GM20000 (cell line): Measurements from ENCODE around the gene TBXA2R.
"Not testable (repeated sequence)": the region's sequence is repeated elsewhere in the genome, so short reads cannot be mapped to it uniquely, and the experiment has no call there.

Experiments used
- DNase-seq: peaks from one replicate; pipeline ENCODE4 v3.0.0; 2012; ENCODE audit warnings: low spot score
- TF ChIP-seq, protein P1 (sequence below): IDR thresholded peaks from 2 replicates; pipeline ENCODE4 v1.5.1; 2012; ENCODE audit warnings: mild to moderate bottlenecking, control low read depth; ENCODE audit errors: extremely low read depth, missing control alignments

Gene TBXA2R

GRCh38 chr19:3573858-3574637, 32.6 kb downstream of the TBXA2R start:
- TF ChIP-seq, protein P1, sequence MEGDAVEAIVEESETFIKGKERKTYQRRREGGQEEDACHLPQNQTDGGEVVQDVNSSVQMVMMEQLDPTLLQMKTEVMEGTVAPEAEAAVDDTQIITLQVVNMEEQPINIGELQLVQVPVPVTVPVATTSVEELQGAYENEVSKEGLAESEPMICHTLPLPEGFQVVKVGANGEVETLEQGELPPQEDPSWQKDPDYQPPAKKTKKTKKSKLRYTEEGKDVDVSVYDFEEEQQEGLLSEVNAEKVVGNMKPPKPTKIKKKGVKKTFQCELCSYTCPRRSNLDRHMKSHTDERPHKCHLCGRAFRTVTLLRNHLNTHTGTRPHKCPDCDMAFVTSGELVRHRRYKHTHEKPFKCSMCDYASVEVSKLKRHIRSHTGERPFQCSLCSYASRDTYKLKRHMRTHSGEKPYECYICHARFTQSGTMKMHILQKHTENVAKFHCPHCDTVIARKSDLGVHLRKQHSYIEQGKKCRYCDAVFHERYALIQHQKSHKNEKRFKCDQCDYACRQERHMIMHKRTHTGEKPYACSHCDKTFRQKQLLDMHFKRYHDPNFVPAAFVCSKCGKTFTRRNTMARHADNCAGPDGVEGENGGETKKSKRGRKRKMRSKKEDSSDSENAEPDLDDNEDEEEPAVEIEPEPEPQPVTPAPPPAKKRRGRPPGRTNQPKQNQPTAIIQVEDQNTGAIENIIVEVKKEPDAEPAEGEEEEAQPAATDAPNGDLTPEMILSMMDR, result no peak
- DNase-seq, result peak; percentile 94

DNA sequence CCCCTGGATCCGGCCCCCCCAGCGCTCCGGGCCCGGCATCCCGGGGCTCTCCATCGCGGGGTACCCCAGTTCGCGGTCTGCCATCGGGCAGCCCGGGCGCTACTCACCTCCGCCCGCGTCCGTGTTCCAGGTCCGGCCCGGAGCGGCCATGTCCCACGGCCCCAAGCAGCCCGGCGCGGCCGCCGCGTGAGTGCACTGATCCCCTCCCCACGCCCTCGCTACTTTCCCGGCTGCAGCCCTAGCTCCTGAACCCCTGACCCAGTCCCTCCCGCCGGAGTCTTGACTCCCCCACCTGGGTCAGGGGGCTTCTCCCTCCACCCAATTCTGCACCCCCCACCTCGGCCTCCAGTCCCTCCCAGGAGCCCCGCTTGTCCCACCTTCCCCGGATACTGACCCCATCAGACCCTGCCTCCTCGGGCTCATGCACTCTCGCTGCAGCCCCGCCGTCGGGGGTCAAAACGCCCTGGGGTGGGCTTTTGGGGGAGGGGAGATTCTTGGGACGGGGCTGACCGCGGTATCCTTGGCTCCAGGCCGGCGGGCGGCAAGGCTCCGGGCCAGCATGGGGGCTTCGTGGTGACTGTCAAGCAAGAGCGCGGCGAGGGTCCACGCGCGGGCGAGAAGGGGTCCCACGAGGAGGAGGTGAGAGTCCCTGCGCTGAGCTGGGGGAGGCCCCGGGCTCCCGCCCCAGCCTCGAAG, 33.4 kb downstream of the TBXA2R start:
- TF ChIP-seq, protein P1, result no peak
- DNase-seq, result no peak

DNA sequence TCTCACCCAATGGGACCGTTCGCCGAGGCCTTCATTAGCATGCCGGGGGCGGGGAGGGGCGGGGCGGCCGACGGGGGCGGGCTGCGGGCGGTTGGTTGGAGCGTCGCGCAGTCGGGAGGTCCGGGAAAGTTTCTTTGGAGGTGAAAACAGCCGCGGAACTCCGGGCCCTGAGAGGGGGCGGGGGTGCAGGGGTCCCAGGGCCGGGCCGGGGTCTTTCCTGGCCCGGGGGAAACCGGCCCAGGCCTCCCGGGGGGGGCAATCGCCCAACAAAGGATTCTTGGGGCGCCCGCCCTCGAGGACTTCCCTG, 33.9 kb downstream of the TBXA2R start, which contains the start of gene HMG20B:
TSS of gene HMG20B (plus strand) at position 90 of the 307 bp plus-strand sequence. CDS start 366 bp downstream, outside the sequence.
- no peak for DNase-seq
- TF ChIP-seq, protein P1, result no peak

DNA sequence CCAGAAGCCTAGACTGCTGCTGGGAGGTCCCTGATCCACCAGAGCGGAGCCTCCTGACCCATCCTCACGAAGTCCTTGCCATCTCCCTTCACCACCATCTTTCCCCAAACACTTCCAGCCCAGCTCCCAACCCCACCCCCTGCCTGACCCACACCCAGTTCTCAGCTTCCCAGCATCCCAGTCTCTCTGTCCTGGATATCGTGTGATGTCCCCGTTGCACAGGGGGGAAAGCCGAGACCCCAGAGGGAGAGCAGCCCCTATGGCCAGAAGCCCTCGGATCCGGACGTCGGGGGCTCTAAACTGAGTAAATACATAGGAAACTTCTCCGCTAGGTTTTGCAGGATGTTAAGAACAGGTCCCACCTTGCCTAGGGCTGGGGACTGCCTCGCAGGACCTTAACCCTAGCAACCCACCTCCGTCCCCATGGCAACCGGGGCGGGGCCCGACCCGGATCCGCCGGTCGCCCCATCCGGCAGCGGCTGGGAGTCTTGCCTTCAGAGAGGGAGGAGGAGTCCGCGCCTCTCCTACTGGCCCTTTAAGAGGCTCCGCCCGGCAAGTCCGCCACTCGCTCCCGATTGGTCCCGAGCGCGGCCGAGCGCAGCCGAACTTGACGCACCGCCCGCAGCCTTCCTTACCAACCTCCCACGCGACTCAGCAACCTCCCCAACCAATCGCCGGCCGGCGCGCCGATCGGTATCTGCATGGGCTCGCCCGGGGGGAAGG, 34.4 kb downstream of the TBXA2R start:
- peak; percentile 99 for DNase-seq
- TF ChIP-seq, protein P1, result no peak

DNA sequence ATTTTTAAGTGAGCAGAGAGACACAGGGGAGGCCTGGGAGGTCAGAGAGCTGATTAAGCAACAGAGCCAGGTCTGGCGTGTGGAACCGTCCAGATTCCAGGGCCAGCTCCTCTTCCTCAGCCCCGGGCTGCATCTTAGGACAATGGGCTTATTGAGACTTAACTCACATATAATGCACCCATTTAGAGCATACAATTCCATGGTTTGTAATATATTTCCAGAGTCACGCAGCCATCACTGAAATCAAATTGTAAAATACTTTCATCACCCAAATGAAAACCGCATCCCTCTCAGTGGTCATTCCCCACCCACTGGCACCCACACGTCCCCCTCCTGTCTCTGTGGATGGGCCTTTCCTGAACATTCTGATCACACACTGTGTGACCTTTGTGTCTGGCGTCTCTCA, 36.1 kb downstream of the TBXA2R start:
- TF ChIP-seq, protein P1, result no peak
- no peak for DNase-seq

DNA sequence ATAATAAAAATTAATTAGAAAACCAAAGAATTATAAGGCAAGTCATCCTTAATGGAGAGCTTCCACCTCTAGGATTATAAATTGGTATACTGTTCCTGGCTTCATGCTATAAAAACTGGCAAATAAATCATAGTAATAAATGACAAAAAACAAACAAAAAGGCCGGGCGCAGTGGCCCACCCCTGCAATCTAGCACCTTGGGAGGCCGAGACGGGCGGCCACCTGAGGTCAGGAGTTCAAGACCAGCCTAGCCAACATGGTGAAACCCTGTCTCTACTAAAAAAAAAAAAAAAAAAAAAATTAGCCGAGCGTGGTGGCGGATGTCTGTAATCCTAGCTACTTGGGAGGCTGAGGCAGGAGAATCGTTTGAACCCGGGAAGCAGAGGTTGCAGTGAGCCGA, 36.6 kb downstream of the TBXA2R start:
- not testable (repeated sequence) for DNase-seq

DNA sequence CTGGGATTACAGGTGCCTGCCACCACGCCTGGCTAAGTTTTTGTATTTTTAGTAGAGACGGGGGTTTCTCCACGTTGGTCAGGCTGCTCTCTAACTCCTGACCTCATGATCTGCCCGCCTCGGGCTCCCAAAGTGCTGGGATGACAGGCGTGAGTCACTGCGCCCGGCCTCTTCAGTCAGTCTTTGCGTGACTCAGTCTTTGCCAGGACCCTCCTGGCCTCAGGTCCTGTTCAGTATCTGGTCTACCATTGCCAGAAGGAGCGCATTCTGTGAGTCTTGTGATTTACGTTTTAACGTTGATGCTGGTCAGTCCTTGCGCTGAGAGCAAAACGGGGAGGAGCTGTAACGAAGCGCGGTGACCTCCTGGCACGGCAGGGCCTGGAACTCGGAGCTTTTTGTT, 41.5 kb downstream of the TBXA2R start:
- no peak for DNase-seq
- TF ChIP-seq, protein P1, result no peak
